Uterus (tissue), 2 donors: ENCODE measurements around the gene IKBKG.

Experiments used
- CTCF ChIP-seq, 4 experiments: fragments of 200-600 bp in 2 of 4; fragments of 450-650 bp in 2 of 4; sonication (generic) in 2 of 4; IDR thresholded peaks; one replicate each; pipeline ENCODE4 v1.5.1; 2016 to 2019; ENCODE audit warnings: antibody characterized with exemption in 4 of 4, mild to moderate bottlenecking in 2 of 4, moderate library complexity in 1 of 4
- POLR2A ChIP-seq, 2 donors: fragments of 450-650 bp; IDR thresholded peaks; one replicate each; pipeline ENCODE4 v1.6.1; 2016; ENCODE audit warnings: antibody characterized with exemption in 2 of 2, mild to moderate bottlenecking in 1 of 2, moderate library complexity in 1 of 2

GRCh38 chrX:154511761-154512160, 35.7 kb upstream of the IKBKG start:
- no peak for TF ChIP-seq POLR2A (IDR thresholded peaks at IDR 0.05)
- no peak for TF ChIP-seq CTCF (IDR thresholded peaks at IDR 0.05)
